HepG2 (cell line): ENCODE data around the gene ACD. TPM values are rescaled to one million over a fixed set of nuclear protein-coding genes. Genes with fewer than 3 reads are reported as not detected.

ENCODE experiments used
- EEA1 ChIP-seq: sonication (generic); formaldehyde crosslinking; IDR thresholded peaks from 2 replicates; pipeline ENCODE4 v1.5.1; 2020; ENCODE audit warnings: mild to moderate bottlenecking, missing genetic modification reagents, borderline replicate concordance
- MEIS2 ChIP-seq: sonication (generic); formaldehyde crosslinking; IDR thresholded peaks from 2 replicates; pipeline ENCODE4 v1.9.0; 2021; ENCODE audit warnings: mild to moderate bottlenecking, missing genetic modification reagents
- RARA ChIP-seq: IDR thresholded peaks from 2 replicates; pipeline ENCODE4 v1.6.1; 2016; ENCODE audit warnings: missing genetic modification reagents, missing compliant biosample characterization
- SATB2 ChIP-seq: sonication (generic); formaldehyde crosslinking; IDR thresholded peaks from 2 replicates; pipeline ENCODE4 v1.5.0; 2020; ENCODE audit warnings: missing genetic modification reagents
- SPEN ChIP-seq: sonication (generic); formaldehyde crosslinking; IDR thresholded peaks from 2 replicates; pipeline ENCODE4 v1.5.1; 2020; ENCODE audit warnings: low read depth, mild to moderate bottlenecking, missing genetic modification reagents
- STAG1 ChIP-seq: sonication (generic); formaldehyde crosslinking; IDR thresholded peaks from 2 replicates; pipeline ENCODE4 v1.4.0; 2020; ENCODE audit warnings: missing genetic modification reagents
- ZBTB21 ChIP-seq: sonication (generic); formaldehyde crosslinking; IDR thresholded peaks from 2 replicates; pipeline ENCODE4 v1.4.0; 2020; ENCODE audit warnings: missing genetic modification reagents
- ZNF605 ChIP-seq: sonication (generic); formaldehyde crosslinking; IDR thresholded peaks from 2 replicates; pipeline ENCODE4 v1.8.0; 2022; ENCODE audit warnings: mild to moderate bottlenecking, missing genetic modification reagents
- ZSCAN30 ChIP-seq: sonication (generic); formaldehyde crosslinking; IDR thresholded peaks from 2 replicates; pipeline ENCODE4 v1.5.0; 2020; ENCODE audit warnings: mild to moderate bottlenecking, missing genetic modification reagents
- polyA plus RNA-seq, 8 experiments: library from polyadenylated mRNA; depleted of rRNA in 3 of 8; stranded (reverse) in 7 of 8; unstranded in 1 of 8; fragments of >200 nt; fragmentation: Illumina TruSeq in 4 of 8; extraction: Trizol in 4 of 8; gene quantifications; 2 replicates each; pipeline versions ENCODE4 v1.2.1 to v1.2.3, GENCODE V29; 2011 to 2016; ENCODE audit warnings: low read depth in 4 of 8, missing spikeins in 1 of 8, mixed read lengths in 1 of 8; ENCODE audit not compliant: insufficient read depth in 1 of 8
- total RNA-seq, 5 experiments: library from RNA; depleted of rRNA; stranded (reverse); fragments of >200 nt; fragmentation: Illumina TruSeq; extraction: Trizol; gene quantifications; 2 replicates each; pipeline ENCODE4 v1.2.3, GENCODE V29; 2016; ENCODE audit warnings: low read depth in 1 of 5
- TF ChIP-seq, protein P1 (sequence below): IDR thresholded peaks from 2 replicates; pipeline ENCODE4 v1.6.1; 2016; ENCODE audit warnings: low read depth
- TF ChIP-seq, protein P2 (sequence below): sonication (generic); formaldehyde crosslinking; IDR thresholded peaks from 2 replicates; pipeline ENCODE4 v1.8.0; 2022; ENCODE audit warnings: low read depth, missing genetic modification reagents
- TF ChIP-seq, protein P3 (sequence below): sonication (generic); formaldehyde crosslinking; IDR thresholded peaks from 2 replicates; pipeline ENCODE4 v1.5.1; 2020; ENCODE audit warnings: missing genetic modification reagents, mild to moderate bottlenecking, borderline replicate concordance
- TF ChIP-seq, protein P4 (sequence below): sonication (generic); formaldehyde crosslinking; conservative IDR thresholded peaks from 2 replicates; pipeline ENCODE4 v1.4.0; 2020; ENCODE audit warnings: missing genetic modification reagents
- TF ChIP-seq, protein P5 (sequence below): sonication (generic); formaldehyde crosslinking; IDR thresholded peaks from 2 replicates; pipeline ENCODE4 v1.8.0; 2023; ENCODE audit warnings: mild to moderate bottlenecking, missing genetic modification reagents
- TF ChIP-seq, protein P6 (sequence below): fragments of 450-650 bp; IDR thresholded peaks from 2 replicates; pipeline ENCODE4 v1.6.1; 2017; ENCODE audit warnings: mild to moderate bottlenecking
- TF ChIP-seq, protein P7 (sequence below): IDR thresholded peaks from 2 replicates; pipeline ENCODE4 v1.6.1; 2016; ENCODE audit warnings: control low read depth

Gene ACD
- total and polyA plus RNA-seq, 2 of the 13 experiments (the other 11 are each of a cell fraction or from before 2014, with no cell fraction given): 32.6 to 38.3 TPM

DNA sequence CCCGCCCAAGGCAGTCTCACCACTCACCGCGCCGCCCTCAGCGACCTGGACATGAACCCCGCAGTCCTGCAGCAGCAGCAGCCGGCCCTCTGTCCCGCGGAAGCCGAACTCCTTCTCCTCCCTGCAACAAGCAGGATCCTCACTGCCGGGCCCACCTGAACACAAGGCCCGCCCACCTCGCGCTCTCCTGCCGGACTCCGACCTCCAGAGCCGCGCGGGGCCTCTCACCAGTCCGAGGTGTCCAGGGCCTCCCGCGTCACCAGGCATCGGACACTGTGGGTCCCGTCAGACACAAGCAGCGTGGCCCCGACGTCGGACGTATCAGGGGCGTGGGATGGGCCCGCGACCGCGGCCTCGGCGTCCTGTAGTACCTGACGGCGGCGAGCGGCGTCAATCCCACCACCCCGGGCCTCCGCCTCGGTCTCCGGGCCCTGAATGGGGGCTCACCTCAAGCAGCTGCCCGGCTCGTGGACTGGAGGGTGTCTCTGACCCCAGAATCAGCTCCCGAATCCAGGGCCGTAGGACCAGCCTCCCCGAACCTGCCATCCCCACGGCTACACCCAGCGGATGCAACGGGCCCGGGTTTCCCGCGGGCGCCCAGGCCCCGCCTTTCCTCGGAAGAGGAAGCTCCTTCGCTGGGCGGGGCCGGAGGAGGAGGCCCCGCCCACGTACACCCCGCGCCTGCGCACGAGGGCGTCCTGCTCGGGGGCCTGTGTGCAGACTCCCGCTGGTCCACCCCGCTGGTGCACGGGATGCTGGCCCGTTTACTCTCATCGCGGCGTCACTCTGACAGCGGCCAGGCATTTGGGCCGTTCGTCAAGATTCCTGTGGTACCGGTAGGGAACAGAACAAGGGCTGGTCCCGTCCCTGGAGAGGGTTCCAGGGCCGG lies at the start of gene ACD (continued):
- TF ChIP-seq ZSCAN30 (CRISPR knock-in tag) (no peak), STAG1 (CRISPR knock-in tag) (no peak), MEIS2 (CRISPR knock-in tag) (peak; percentile 63), EEA1 (CRISPR knock-in tag) (0 out of 2 replicates have a peak, but pooled peaks have one; percentile 88), ZNF605 (peak; percentile 74), ZBTB21 (CRISPR knock-in tag) (0 out of 2 replicates have a peak, but pooled peaks have one; percentile 10), RARA (CRISPR knock-in tag) (peak; percentile 24), SATB2 (CRISPR knock-in tag) (peak; percentile 37), SPEN (CRISPR knock-in tag) (peak; percentile 76; the same call in 1 of the 2 replicates)
- TF ChIP-seq, protein P1, sequence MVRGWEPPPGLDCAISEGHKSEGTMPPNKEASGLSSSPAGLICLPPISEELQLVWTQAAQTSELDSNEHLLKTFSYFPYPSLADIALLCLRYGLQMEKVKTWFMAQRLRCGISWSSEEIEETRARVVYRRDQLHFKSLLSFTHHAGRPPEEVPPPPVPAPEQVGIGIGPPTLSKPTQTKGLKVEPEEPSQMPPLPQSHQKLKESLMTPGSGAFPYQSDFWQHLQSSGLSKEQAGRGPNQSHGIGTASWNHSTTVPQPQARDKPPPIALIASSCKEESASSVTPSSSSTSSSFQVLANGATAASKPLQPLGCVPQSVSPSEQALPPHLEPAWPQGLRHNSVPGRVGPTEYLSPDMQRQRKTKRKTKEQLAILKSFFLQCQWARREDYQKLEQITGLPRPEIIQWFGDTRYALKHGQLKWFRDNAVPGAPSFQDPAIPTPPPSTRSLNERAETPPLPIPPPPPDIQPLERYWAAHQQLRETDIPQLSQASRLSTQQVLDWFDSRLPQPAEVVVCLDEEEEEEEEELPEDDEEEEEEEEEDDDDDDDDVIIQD (CRISPR knock-in tag): 0 out of 2 replicates have a peak, but pooled peaks have one; percentile 13
- TF ChIP-seq, protein P2, sequence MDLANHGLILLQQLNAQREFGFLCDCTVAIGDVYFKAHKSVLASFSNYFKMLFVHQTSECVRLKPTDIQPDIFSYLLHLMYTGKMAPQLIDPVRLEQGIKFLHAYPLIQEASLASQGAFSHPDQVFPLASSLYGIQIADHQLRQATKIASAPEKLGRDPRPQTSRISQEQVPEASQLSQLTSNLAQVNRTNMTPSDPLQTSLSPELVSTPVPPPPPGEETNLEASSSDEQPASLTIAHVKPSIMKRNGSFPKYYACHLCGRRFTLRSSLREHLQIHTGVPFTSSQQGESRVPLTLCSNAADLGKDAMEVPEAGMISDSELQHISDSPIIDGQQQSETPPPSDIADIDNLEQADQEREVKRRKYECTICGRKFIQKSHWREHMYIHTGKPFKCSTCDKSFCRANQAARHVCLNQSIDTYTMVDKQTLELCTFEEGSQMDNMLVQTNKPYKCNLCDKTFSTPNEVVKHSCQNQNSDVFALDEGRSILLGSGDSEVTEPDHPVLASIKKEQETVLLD (CRISPR knock-in tag): no peak
- TF ChIP-seq, protein P3, sequence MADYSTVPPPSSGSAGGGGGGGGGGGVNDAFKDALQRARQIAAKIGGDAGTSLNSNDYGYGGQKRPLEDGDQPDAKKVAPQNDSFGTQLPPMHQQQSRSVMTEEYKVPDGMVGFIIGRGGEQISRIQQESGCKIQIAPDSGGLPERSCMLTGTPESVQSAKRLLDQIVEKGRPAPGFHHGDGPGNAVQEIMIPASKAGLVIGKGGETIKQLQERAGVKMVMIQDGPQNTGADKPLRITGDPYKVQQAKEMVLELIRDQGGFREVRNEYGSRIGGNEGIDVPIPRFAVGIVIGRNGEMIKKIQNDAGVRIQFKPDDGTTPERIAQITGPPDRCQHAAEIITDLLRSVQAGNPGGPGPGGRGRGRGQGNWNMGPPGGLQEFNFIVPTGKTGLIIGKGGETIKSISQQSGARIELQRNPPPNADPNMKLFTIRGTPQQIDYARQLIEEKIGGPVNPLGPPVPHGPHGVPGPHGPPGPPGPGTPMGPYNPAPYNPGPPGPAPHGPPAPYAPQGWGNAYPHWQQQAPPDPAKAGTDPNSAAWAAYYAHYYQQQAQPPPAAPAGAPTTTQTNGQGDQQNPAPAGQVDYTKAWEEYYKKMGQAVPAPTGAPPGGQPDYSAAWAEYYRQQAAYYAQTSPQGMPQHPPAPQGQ (CRISPR knock-in tag): no peak
- TF ChIP-seq, protein P4, sequence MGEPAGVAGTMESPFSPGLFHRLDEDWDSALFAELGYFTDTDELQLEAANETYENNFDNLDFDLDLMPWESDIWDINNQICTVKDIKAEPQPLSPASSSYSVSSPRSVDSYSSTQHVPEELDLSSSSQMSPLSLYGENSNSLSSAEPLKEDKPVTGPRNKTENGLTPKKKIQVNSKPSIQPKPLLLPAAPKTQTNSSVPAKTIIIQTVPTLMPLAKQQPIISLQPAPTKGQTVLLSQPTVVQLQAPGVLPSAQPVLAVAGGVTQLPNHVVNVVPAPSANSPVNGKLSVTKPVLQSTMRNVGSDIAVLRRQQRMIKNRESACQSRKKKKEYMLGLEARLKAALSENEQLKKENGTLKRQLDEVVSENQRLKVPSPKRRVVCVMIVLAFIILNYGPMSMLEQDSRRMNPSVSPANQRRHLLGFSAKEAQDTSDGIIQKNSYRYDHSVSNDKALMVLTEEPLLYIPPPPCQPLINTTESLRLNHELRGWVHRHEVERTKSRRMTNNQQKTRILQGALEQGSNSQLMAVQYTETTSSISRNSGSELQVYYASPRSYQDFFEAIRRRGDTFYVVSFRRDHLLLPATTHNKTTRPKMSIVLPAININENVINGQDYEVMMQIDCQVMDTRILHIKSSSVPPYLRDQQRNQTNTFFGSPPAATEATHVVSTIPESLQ (CRISPR knock-in tag): peak; percentile 39; the same call in 1 of the 2 replicates
- TF ChIP-seq, protein P5, sequence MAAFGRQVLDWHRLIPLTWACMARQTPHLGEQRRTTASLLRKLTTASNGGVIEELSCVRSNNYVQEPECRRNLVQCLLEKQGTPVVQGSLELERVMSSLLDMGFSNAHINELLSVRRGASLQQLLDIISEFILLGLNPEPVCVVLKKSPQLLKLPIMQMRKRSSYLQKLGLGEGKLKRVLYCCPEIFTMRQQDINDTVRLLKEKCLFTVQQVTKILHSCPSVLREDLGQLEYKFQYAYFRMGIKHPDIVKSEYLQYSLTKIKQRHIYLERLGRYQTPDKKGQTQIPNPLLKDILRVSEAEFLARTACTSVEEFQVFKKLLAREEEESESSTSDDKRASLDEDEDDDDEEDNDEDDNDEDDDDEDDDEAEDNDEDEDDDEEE (CRISPR knock-in tag): no peak
- TF ChIP-seq, protein P6, sequence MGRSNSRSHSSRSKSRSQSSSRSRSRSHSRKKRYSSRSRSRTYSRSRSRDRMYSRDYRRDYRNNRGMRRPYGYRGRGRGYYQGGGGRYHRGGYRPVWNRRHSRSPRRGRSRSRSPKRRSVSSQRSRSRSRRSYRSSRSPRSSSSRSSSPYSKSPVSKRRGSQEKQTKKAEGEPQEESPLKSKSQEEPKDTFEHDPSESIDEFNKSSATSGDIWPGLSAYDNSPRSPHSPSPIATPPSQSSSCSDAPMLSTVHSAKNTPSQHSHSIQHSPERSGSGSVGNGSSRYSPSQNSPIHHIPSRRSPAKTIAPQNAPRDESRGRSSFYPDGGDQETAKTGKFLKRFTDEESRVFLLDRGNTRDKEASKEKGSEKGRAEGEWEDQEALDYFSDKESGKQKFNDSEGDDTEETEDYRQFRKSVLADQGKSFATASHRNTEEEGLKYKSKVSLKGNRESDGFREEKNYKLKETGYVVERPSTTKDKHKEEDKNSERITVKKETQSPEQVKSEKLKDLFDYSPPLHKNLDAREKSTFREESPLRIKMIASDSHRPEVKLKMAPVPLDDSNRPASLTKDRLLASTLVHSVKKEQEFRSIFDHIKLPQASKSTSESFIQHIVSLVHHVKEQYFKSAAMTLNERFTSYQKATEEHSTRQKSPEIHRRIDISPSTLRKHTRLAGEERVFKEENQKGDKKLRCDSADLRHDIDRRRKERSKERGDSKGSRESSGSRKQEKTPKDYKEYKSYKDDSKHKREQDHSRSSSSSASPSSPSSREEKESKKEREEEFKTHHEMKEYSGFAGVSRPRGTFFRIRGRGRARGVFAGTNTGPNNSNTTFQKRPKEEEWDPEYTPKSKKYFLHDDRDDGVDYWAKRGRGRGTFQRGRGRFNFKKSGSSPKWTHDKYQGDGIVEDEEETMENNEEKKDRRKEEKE: no peak
- TF ChIP-seq, protein P7, sequence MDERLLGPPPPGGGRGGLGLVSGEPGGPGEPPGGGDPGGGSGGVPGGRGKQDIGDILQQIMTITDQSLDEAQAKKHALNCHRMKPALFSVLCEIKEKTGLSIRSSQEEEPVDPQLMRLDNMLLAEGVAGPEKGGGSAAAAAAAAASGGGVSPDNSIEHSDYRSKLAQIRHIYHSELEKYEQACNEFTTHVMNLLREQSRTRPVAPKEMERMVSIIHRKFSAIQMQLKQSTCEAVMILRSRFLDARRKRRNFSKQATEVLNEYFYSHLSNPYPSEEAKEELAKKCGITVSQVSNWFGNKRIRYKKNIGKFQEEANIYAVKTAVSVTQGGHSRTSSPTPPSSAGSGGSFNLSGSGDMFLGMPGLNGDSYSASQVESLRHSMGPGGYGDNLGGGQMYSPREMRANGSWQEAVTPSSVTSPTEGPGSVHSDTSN: no peak
